Thyroid gland (tissue), 4 donors: ENCODE results near the gene GGTLC2.

ENCODE experiments used
- POLR2A ChIP-seq, 2 donors: fragments of 450-650 bp; IDR thresholded peaks; one replicate each; pipeline ENCODE4 v1.6.1; 2017; ENCODE audit warnings: antibody characterized with exemption in 2 of 2, mild to moderate bottlenecking in 2 of 2, moderate library complexity in 1 of 2
- TF ChIP-seq, protein P1 (sequence below), 6 experiments: fragments of 200-600 bp in 3 of 6; fragments of 450-650 bp in 3 of 6; sonication (generic) in 3 of 6; IDR thresholded peaks; one replicate each; pipeline ENCODE4 v1.5.1; 2016 to 2019; ENCODE audit warnings: antibody characterized with exemption in 6 of 6, mild to moderate bottlenecking in 2 of 6, inconsistent platforms in 1 of 6, moderate library complexity in 1 of 6

DNA sequence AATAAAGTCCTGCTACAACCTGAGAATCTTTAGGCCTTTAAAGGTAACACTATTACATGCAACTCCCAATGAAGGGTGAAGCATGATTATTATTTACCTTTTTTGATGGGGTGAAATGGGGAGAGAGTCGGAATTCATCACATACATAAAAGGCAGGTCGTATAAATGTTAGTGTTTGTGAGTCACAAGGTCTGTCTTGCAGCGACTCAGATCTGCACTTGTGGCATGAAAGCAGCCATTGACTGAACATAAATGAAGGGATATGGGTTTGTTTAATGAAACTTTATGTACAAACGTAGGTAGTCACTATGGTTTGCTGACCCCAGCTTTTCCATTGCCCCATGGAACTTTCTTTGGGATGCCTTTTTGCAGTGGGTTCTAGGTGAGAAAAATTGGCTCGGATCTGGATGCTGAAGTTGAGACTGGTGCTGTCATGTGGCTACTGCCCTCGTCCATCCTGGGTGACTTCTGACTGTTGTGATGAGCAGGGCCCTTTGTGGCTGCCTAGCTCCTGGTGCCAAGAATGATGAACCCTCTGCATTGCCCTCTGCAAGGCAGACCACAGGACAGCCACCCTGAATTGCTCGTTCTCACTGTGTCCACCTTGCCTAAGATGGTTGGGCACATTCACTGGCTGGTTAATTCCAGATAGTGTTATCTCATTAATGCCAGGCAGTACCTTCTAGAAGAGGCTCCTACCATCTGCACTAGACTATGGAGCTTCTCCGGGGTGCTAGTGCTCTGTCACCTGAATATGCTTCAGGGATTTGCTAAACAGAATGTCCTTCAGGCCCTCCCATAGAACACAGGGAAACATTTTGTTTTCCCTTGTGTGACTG lies 11.3 kb downstream of the GGTLC2 start:
- no peak for TF ChIP-seq POLR2A (IDR thresholded peaks at IDR 0.05)
- TF ChIP-seq, protein P1, sequence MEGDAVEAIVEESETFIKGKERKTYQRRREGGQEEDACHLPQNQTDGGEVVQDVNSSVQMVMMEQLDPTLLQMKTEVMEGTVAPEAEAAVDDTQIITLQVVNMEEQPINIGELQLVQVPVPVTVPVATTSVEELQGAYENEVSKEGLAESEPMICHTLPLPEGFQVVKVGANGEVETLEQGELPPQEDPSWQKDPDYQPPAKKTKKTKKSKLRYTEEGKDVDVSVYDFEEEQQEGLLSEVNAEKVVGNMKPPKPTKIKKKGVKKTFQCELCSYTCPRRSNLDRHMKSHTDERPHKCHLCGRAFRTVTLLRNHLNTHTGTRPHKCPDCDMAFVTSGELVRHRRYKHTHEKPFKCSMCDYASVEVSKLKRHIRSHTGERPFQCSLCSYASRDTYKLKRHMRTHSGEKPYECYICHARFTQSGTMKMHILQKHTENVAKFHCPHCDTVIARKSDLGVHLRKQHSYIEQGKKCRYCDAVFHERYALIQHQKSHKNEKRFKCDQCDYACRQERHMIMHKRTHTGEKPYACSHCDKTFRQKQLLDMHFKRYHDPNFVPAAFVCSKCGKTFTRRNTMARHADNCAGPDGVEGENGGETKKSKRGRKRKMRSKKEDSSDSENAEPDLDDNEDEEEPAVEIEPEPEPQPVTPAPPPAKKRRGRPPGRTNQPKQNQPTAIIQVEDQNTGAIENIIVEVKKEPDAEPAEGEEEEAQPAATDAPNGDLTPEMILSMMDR (IDR thresholded peaks at IDR 0.05) = no peak
